Thyroid gland (tissue), 4 donors: ENCODE results near the gene DHX34. TPM values are rescaled to one million over a fixed set of nuclear protein-coding genes. Genes with fewer than 3 reads are reported as not detected.
"Not testable (repeated sequence)": the region's sequence is repeated elsewhere in the genome, so short reads cannot be mapped to it uniquely, and the experiment has no call there.

Experiments used
- DNase-seq, 2 donors: peaks; one replicate each; pipeline ENCODE4 v3.0.0-alpha.2; 2019
- H3K27ac ChIP-seq, 3 donors: fragments of 200-600 bp; sonication (generic); 1 replicate in 2 of 3; 2 replicates in 1 of 3; pipeline ENCODE4 v1.5.1; 2016 to 2019; ENCODE audit warnings: mild to moderate bottlenecking in 1 of 3, moderate library complexity in 1 of 3
- H3K27me3 ChIP-seq: fragments of 200-600 bp; sonication (generic); one replicate; pipeline ENCODE4 v1.5.1; 2019
- H3K36me3 ChIP-seq, 2 donors: fragments of 200-600 bp; sonication (generic); one replicate each; pipeline ENCODE4 v1.5.1; 2016 to 2019
- H3K4me1 ChIP-seq, 2 donors: fragments of 200-600 bp; sonication (generic); one replicate each; pipeline ENCODE4 v1.5.1; 2017 to 2019
- H3K4me3 ChIP-seq, 3 donors: fragments of 200-600 bp; sonication (generic); replicated peaks in 1 of 3; 1 replicate in 2 of 3; 2 replicates in 1 of 3; pipeline ENCODE4 v1.5.1; 2016; ENCODE audit warnings: mild to moderate bottlenecking in 1 of 3
- H3K9me3 ChIP-seq: fragments of 200-600 bp; sonication (generic); one replicate; pipeline ENCODE4 v1.5.1; 2017
- CTCF ChIP-seq, 6 experiments: fragments of 200-600 bp in 3 of 6; fragments of 450-650 bp in 3 of 6; sonication (generic) in 3 of 6; IDR thresholded peaks; one replicate each; pipeline ENCODE4 v1.5.1; 2016 to 2019; ENCODE audit warnings: antibody characterized with exemption in 6 of 6, mild to moderate bottlenecking in 2 of 6, inconsistent platforms in 1 of 6, moderate library complexity in 1 of 6
- POLR2A ChIP-seq, 2 donors: fragments of 450-650 bp; IDR thresholded peaks; one replicate each; pipeline ENCODE4 v1.6.1; 2017; ENCODE audit warnings: antibody characterized with exemption in 2 of 2, mild to moderate bottlenecking in 2 of 2, moderate library complexity in 1 of 2
- WGBS, 2 donors: methylation state at CpG; one replicate each; pipeline ENCODE4 v1.1.5; 2017; 5-methylcytosine and 5-hydroxymethylcytosine counted together
- intact Hi-C: fragments of 100-400 bp; cut with DNase I; formaldehyde crosslinking; loops from one replicate; pipeline ENCODE4 v1.15.1; 2023
- total RNA-seq, 4 donors: library from RNA; depleted of rRNA; stranded (reverse); fragments of >200 nt; gene quantifications; one replicate each; pipeline ENCODE4 v1.2.3, GENCODE V29; 2016

Gene DHX34
- total RNA-seq, 4 donors from 2014 or later = 15.2 to 20.1 (median 17.3) TPM

GRCh38 chr19:47357788-47358680, 8.9 kb downstream of the DHX34 start:
- intact Hi-C loops = no loop called here
- Histone ChIP-seq H3K4me3 (no peak overlapping the region), H3K4me1 (no peaks in the 10 kb centered on the region), H3K36me3 (peaks cover 69 to 89% of the 10 kb centered on the region in 2 donors), H3K27ac (no peak overlapping the region), H3K27me3 (no peaks in the 10 kb centered on the region), H3K9me3 (no peaks in the 10 kb centered on the region)
- DNase-seq = no peak
- no peak for TF ChIP-seq CTCF (IDR thresholded peaks at IDR 0.05)
- TF ChIP-seq POLR2A (IDR thresholded peaks at IDR 0.05) = no peak
- 95 to 100% methylated on average over 14 to 15 of the region's 28 CpGs for WGBS, 2 donors

GRCh38 chr19:47358936-47359335, 9.8 kb downstream of the DHX34 start:
- H3K36me3 ChIP-seq = peaks cover 76 to 89% of the 10 kb centered on the region in 2 donors
- no peak for TF ChIP-seq POLR2A (IDR thresholded peaks at IDR 0.05)
- no peak for TF ChIP-seq CTCF (IDR thresholded peaks at IDR 0.05)
- no peaks in the 10 kb centered on the region for H3K4me1 ChIP-seq
- H3K27me3 ChIP-seq = no peaks in the 10 kb centered on the region
- 96 to 98% methylated on average over 6 of the region's 6 CpGs for whole genome bisulfite sequencing, 2 donors
- intact Hi-C loops = no loop called here
- no peak overlapping the region for H3K4me3 ChIP-seq
- H3K9me3 ChIP-seq = no peaks in the 10 kb centered on the region
- H3K27ac ChIP-seq = no peak overlapping the region
- DNase-seq = no peak

GRCh38 chr19:47362321-47362720, 13.2 kb downstream of the DHX34 start:
- H3K36me3 ChIP-seq = peaks cover 66 to 76% of the 10 kb centered on the region in 2 donors
- no peaks in the 10 kb centered on the region for H3K4me1 ChIP-seq
- intact Hi-C loops = no loop called here
- TF ChIP-seq POLR2A (IDR thresholded peaks at IDR 0.05) (no peak), CTCF (IDR thresholded peaks at IDR 0.05) (no peak)
- no peak for DNase-seq
- H3K9me3 ChIP-seq = no peaks in the 10 kb centered on the region
- no peak overlapping the region for H3K27ac ChIP-seq
- 94 to 96% methylated on average over 21 of the region's 21 CpGs for WGBS, 2 donors
- no peaks in the 10 kb centered on the region for H3K27me3 ChIP-seq
- no peak overlapping the region for H3K4me3 ChIP-seq

GRCh38 chr19:47363758-47364531, 14.8 kb downstream of the DHX34 start:
- Histone ChIP-seq H3K9me3 (no peaks in the 10 kb centered on the region), H3K36me3 (peaks cover 49 to 60% of the 10 kb centered on the region in 2 donors), H3K27ac (no peak overlapping the region), H3K27me3 (no peaks in the 10 kb centered on the region), H3K4me3 (no peak overlapping the region), H3K4me1 (peaks cover 0 to 4% of the 10 kb centered on the region in 2 donors)
- 85 to 92% methylated on average over 13 of the region's 13 CpGs for WGBS, 2 donors
- no peak for DNase-seq
- TF ChIP-seq CTCF (IDR thresholded peaks at IDR 0.05) = no peak
- intact Hi-C loops = no loop called here

GRCh38 chr19:47365455-47365854, 16.3 kb downstream of the DHX34 start:
- intact Hi-C loops, H3K4me3 ChIP-seq, DNase-seq, H3K4me1 ChIP-seq, H3K9me3 ChIP-seq, H3K27ac ChIP-seq, H3K27me3 ChIP-seq: not testable (repeated sequence)
- peaks cover 34 to 51% of the 10 kb centered on the region in 2 donors for H3K36me3 ChIP-seq
- 96 to 98% methylated on average over 10 of the region's 10 CpGs for WGBS, 2 donors
